ENCODE measurements around the gene DAGLB. TPM values are rescaled to one million over a fixed set of nuclear protein-coding genes. Genes with fewer than 3 reads are reported as not detected.

The DAGLB gene
- total and polyA plus RNA-seq, 2 donors, result 11.1 to 19.4 TPM

GRCh38 chr7:6416516-6417145 is 31.1 kb downstream of the DAGLB start:
- DNase-seq (ENCODE audit: low read depth in 6 of 9, low spot score in 9 of 9), result no peak
- 97% methylated on average over 23 of the region's 23 CpGs for WGBS
- H3K4me3 ChIP-seq (ENCODE audit: low read length in 2 of 2), result no peak overlapping the region
- no peaks in the 10 kb centered on the region for H3K27me3 ChIP-seq (ENCODE audit: control insufficient read depth in 2 of 2, insufficient read depth in 1 of 2, low read length in 1 of 2)
- peaks cover 0 to 4% of the 10 kb centered on the region in 2 donors for H3K4me1 ChIP-seq (ENCODE audit: control insufficient read depth in 2 of 2, insufficient read depth in 2 of 2, low read length in 2 of 2)
- H3K36me3 ChIP-seq (ENCODE audit: control insufficient read depth in 2 of 2, insufficient read depth in 2 of 2, low read length in 1 of 2), result peaks cover 44 to 64% of the 10 kb centered on the region in 2 donors
- no peak overlapping the region for H3K27ac ChIP-seq (ENCODE audit: low read depth in 1 of 2, low read length in 1 of 2)
- peaks cover 0 to 5% of the 10 kb centered on the region in 2 donors for H3K9me3 ChIP-seq (ENCODE audit: control insufficient read depth in 2 of 2, insufficient read depth in 1 of 2, low read length in 1 of 2)

- 99% methylated on average over 10 of the region's 10 CpGs for WGBS
- DNase-seq (ENCODE audit: low read depth in 6 of 9, low spot score in 9 of 9), result no peak
- no peaks in the 10 kb centered on the region for H3K27me3 ChIP-seq (ENCODE audit: control insufficient read depth in 2 of 2, insufficient read depth in 1 of 2, low read length in 1 of 2)
- peaks cover 50 to 71% of the 10 kb centered on the region in 2 donors for H3K36me3 ChIP-seq (ENCODE audit: control insufficient read depth in 2 of 2, insufficient read depth in 2 of 2, low read length in 1 of 2)
- no peak overlapping the region for H3K4me3 ChIP-seq (ENCODE audit: low read length in 2 of 2)
- H3K4me1 ChIP-seq (ENCODE audit: control insufficient read depth in 2 of 2, insufficient read depth in 2 of 2, low read length in 2 of 2), result no peaks in the 10 kb centered on the region
- no peak overlapping the region for H3K27ac ChIP-seq (ENCODE audit: low read depth in 1 of 2, low read length in 1 of 2)
- H3K9me3 ChIP-seq (ENCODE audit: control insufficient read depth in 2 of 2, insufficient read depth in 1 of 2, low read length in 1 of 2), result no peaks in the 10 kb centered on the region
Observed at GRCh38 chr7:6413637-6414036, 34.1 kb downstream of the DAGLB start.

- H3K4me3 ChIP-seq (ENCODE audit: low read length in 2 of 2), result no peak overlapping the region
- no peaks in the 10 kb centered on the region for H3K9me3 ChIP-seq (ENCODE audit: control insufficient read depth in 2 of 2, insufficient read depth in 1 of 2, low read length in 1 of 2)
- WGBS, result 98% methylated on average over 34 of the region's 34 CpGs
- peaks cover 71 to 87% of the 10 kb centered on the region in 2 donors for H3K36me3 ChIP-seq (ENCODE audit: control insufficient read depth in 2 of 2, insufficient read depth in 2 of 2, low read length in 1 of 2)
- H3K4me1 ChIP-seq (ENCODE audit: control insufficient read depth in 2 of 2, insufficient read depth in 2 of 2, low read length in 2 of 2), result no peaks in the 10 kb centered on the region
- H3K27me3 ChIP-seq (ENCODE audit: control insufficient read depth in 2 of 2, insufficient read depth in 1 of 2, low read length in 1 of 2), result no peaks in the 10 kb centered on the region
- peak overlapping the region in 1 of 2 donors; percentile 61 for H3K27ac ChIP-seq (ENCODE audit: low read depth in 1 of 2, low read length in 1 of 2)
- DNase-seq (ENCODE audit: low read depth in 6 of 9, low spot score in 9 of 9), result no peak
Observed at GRCh38 chr7:6409944-6410693, 37.6 kb downstream of the DAGLB start.

- Histone ChIP-seq H3K27ac (ENCODE audit: low read depth in 1 of 2, low read length in 1 of 2) (peak overlapping the region in 1 of 2 donors; percentile 61), H3K4me3 (ENCODE audit: low read length in 2 of 2) (no peak overlapping the region), H3K4me1 (ENCODE audit: control insufficient read depth in 2 of 2, insufficient read depth in 2 of 2, low read length in 2 of 2) (no peaks in the 10 kb centered on the region), H3K9me3 (ENCODE audit: control insufficient read depth in 2 of 2, insufficient read depth in 1 of 2, low read length in 1 of 2) (no peaks in the 10 kb centered on the region), H3K36me3 (ENCODE audit: control insufficient read depth in 2 of 2, insufficient read depth in 2 of 2, low read length in 1 of 2) (peaks cover 77 to 87% of the 10 kb centered on the region in 2 donors), H3K27me3 (ENCODE audit: control insufficient read depth in 2 of 2, insufficient read depth in 1 of 2, low read length in 1 of 2) (no peaks in the 10 kb centered on the region)
- WGBS, result 95% methylated on average over 14 of the region's 14 CpGs
- no peak for DNase-seq (ENCODE audit: low read depth in 6 of 9, low spot score in 9 of 9)
Observed at GRCh38 chr7:6409091-6409490, 38.7 kb downstream of the DAGLB start.

GRCh38 chr7:6407434-6407833 is 40.3 kb downstream of the DAGLB start:
- 96% methylated on average over 4 of the region's 4 CpGs for WGBS

GRCh38 chr7:6406121-6406520 is 41.6 kb downstream of the DAGLB start:
- H3K4me1 ChIP-seq (ENCODE audit: control insufficient read depth in 2 of 2, insufficient read depth in 2 of 2, low read length in 2 of 2), result no peaks in the 10 kb centered on the region
- H3K27ac ChIP-seq (ENCODE audit: low read depth in 1 of 2, low read length in 1 of 2), result no peak overlapping the region
- H3K36me3 ChIP-seq (ENCODE audit: control insufficient read depth in 2 of 2, insufficient read depth in 2 of 2, low read length in 1 of 2), result peaks cover 88 to 89% of the 10 kb centered on the region in 2 donors
- no peaks in the 10 kb centered on the region for H3K27me3 ChIP-seq (ENCODE audit: control insufficient read depth in 2 of 2, insufficient read depth in 1 of 2, low read length in 1 of 2)
- no peak overlapping the region for H3K4me3 ChIP-seq (ENCODE audit: low read length in 2 of 2)
- DNase-seq (ENCODE audit: low read depth in 6 of 9, low spot score in 9 of 9), result no peak
- no peaks in the 10 kb centered on the region for H3K9me3 ChIP-seq (ENCODE audit: control insufficient read depth in 2 of 2, insufficient read depth in 1 of 2, low read length in 1 of 2)
- WGBS, result over 99% methylated on average over 5 of the region's 5 CpGs

More at GRCh38 chr7:6407434-6407833, 40.3 kb downstream of the DAGLB start:
- H3K4me1 ChIP-seq (ENCODE audit: control insufficient read depth in 2 of 2, insufficient read depth in 2 of 2, low read length in 2 of 2), result no peaks in the 10 kb centered on the region
- H3K27me3 ChIP-seq (ENCODE audit: control insufficient read depth in 2 of 2, insufficient read depth in 1 of 2, low read length in 1 of 2), result no peaks in the 10 kb centered on the region
- no peak overlapping the region for H3K27ac ChIP-seq (ENCODE audit: low read depth in 1 of 2, low read length in 1 of 2)
- no peak overlapping the region for H3K4me3 ChIP-seq (ENCODE audit: low read length in 2 of 2)
- H3K36me3 ChIP-seq (ENCODE audit: control insufficient read depth in 2 of 2, insufficient read depth in 2 of 2, low read length in 1 of 2), result peaks cover 80 to 90% of the 10 kb centered on the region in 2 donors
- no peaks in the 10 kb centered on the region for H3K9me3 ChIP-seq (ENCODE audit: control insufficient read depth in 2 of 2, insufficient read depth in 1 of 2, low read length in 1 of 2)
- DNase-seq (ENCODE audit: low read depth in 6 of 9, low spot score in 9 of 9), result no peak

GRCh38 chr7:6403907-6404306 is 43.8 kb downstream of the DAGLB start:
- Histone ChIP-seq H3K27ac (ENCODE audit: low read depth in 1 of 2, low read length in 1 of 2) (no peak overlapping the region), H3K9me3 (ENCODE audit: control insufficient read depth in 2 of 2, insufficient read depth in 1 of 2, low read length in 1 of 2) (no peaks in the 10 kb centered on the region), H3K4me3 (ENCODE audit: low read length in 2 of 2) (no peak overlapping the region), H3K36me3 (ENCODE audit: control insufficient read depth in 2 of 2, insufficient read depth in 2 of 2, low read length in 1 of 2) (peaks cover 82 to 88% of the 10 kb centered on the region in 2 donors), H3K27me3 (ENCODE audit: control insufficient read depth in 2 of 2, insufficient read depth in 1 of 2, low read length in 1 of 2) (no peaks in the 10 kb centered on the region), H3K4me1 (ENCODE audit: control insufficient read depth in 2 of 2, insufficient read depth in 2 of 2, low read length in 2 of 2) (peaks cover 0 to 6% of the 10 kb centered on the region in 2 donors)
- WGBS, result 97% methylated on average over 7 of the region's 7 CpGs
- no peak for DNase-seq (ENCODE audit: low read depth in 6 of 9, low spot score in 9 of 9)

GRCh38 chr7:6402741-6403140 is 45.0 kb downstream of the DAGLB start:
- H3K9me3 ChIP-seq (ENCODE audit: control insufficient read depth in 2 of 2, insufficient read depth in 1 of 2, low read length in 1 of 2), result no peaks in the 10 kb centered on the region
- no peaks in the 10 kb centered on the region for H3K27me3 ChIP-seq (ENCODE audit: control insufficient read depth in 2 of 2, insufficient read depth in 1 of 2, low read length in 1 of 2)
- H3K27ac ChIP-seq (ENCODE audit: low read depth in 1 of 2, low read length in 1 of 2), result no peak overlapping the region
- no peak overlapping the region for H3K4me3 ChIP-seq (ENCODE audit: low read length in 2 of 2)
- WGBS, result 96% methylated on average over 13 of the region's 13 CpGs
- H3K4me1 ChIP-seq (ENCODE audit: control insufficient read depth in 2 of 2, insufficient read depth in 2 of 2, low read length in 2 of 2), result peaks cover 0 to 9% of the 10 kb centered on the region in 2 donors
- peaks cover 78 to 84% of the 10 kb centered on the region in 2 donors for H3K36me3 ChIP-seq (ENCODE audit: control insufficient read depth in 2 of 2, insufficient read depth in 2 of 2, low read length in 1 of 2)
- DNase-seq (ENCODE audit: low read depth in 6 of 9, low spot score in 9 of 9), result no peak

- no peak for DNase-seq (ENCODE audit: low read depth in 6 of 9, low spot score in 9 of 9)
- Histone ChIP-seq H3K36me3 (ENCODE audit: control insufficient read depth in 2 of 2, insufficient read depth in 2 of 2, low read length in 1 of 2) (peaks cover 71 to 77% of the 10 kb centered on the region in 2 donors), H3K27ac (ENCODE audit: low read depth in 1 of 2, low read length in 1 of 2) (no peak overlapping the region), H3K4me1 (ENCODE audit: control insufficient read depth in 2 of 2, insufficient read depth in 2 of 2, low read length in 2 of 2) (peaks cover 0 to 9% of the 10 kb centered on the region in 2 donors), H3K27me3 (ENCODE audit: control insufficient read depth in 2 of 2, insufficient read depth in 1 of 2, low read length in 1 of 2) (no peaks in the 10 kb centered on the region), H3K9me3 (ENCODE audit: control insufficient read depth in 2 of 2, insufficient read depth in 1 of 2, low read length in 1 of 2) (no peaks in the 10 kb centered on the region), H3K4me3 (ENCODE audit: low read length in 2 of 2) (no peak overlapping the region)
- WGBS, result 97% methylated on average over 17 of the region's 17 CpGs
Observed at GRCh38 chr7:6402041-6402440, 45.7 kb downstream of the DAGLB start.

Measured in thymus (tissue), 11 donors.